Heart left ventricle (tissue), 16 donors: ENCODE results near the gene THNSL1. TPM values are rescaled to one million over a fixed set of nuclear protein-coding genes. Genes with fewer than 3 reads are reported as not detected.

ENCODE experiments used
- ATAC-seq, 4 donors: fragments of 200-7000 bp; cut with Tn5 transposase; one replicate each; pipeline ENCODE4 v1.9.1; 2020 to 2022; ENCODE audit warnings: moderate library complexity in 4 of 4, mild to moderate bottlenecking in 3 of 4, moderate number of reproducible peaks in 1 of 4
- DNase-seq, 5 donors: peaks; one replicate each; pipeline ENCODE4 v3.0.0-alpha.2; 2020
- H3K27ac ChIP-seq, 12 donors: fragments of 200-600 bp; sonication (generic) in 4 of 12; one replicate each; pipeline versions ENCODE4 v1.5.0 to v1.8.0; 2016 to 2022; ENCODE audit warnings: mild to moderate bottlenecking in 2 of 12
- H3K27me3 ChIP-seq, 9 donors: fragments of 200-600 bp; sonication (generic) in 2 of 9; one replicate each; pipeline versions ENCODE4 v1.5.1 to v1.8.0; 2016 to 2022; ENCODE audit warnings: mild to moderate bottlenecking in 3 of 9
- H3K36me3 ChIP-seq, 9 donors: fragments of 200-600 bp; sonication (generic) in 2 of 9; one replicate each; pipeline versions ENCODE4 v1.5.0 to v1.8.0; 2018 to 2022; ENCODE audit warnings: mild to moderate bottlenecking in 2 of 9
- H3K4me1 ChIP-seq, 12 donors: fragments of 200-600 bp; sonication (generic) in 4 of 12; one replicate each; pipeline versions ENCODE4 v1.5.0 to v1.8.0; 2016 to 2022; ENCODE audit warnings: mild to moderate bottlenecking in 3 of 12
- H3K4me3 ChIP-seq, 12 donors: fragments of 200-600 bp; sonication (generic) in 4 of 12; one replicate each; pipeline versions ENCODE4 v1.5.0 to v1.8.0; 2017 to 2022; ENCODE audit warnings: mild to moderate bottlenecking in 9 of 12, moderate library complexity in 4 of 12
- H3K9me3 ChIP-seq, 12 donors: fragments of 200-600 bp; sonication (generic) in 4 of 12; one replicate each; pipeline versions ENCODE4 v1.5.0 to v1.8.0; 2016 to 2022; ENCODE audit warnings: mild to moderate bottlenecking in 1 of 12
- CTCF ChIP-seq, 12 donors: fragments of 200-600 bp; sonication (generic) in 4 of 12; IDR thresholded peaks; one replicate each; pipeline versions ENCODE4 v1.5.0 to v1.8.0; 2018 to 2022; ENCODE audit warnings: antibody characterized with exemption in 12 of 12, mild to moderate bottlenecking in 5 of 12
- POLR2A ChIP-seq, 2 donors: fragments of 450-650 bp; IDR thresholded peaks; one replicate each; pipeline ENCODE4 v1.6.1; 2017; ENCODE audit warnings: antibody characterized with exemption in 2 of 2, mild to moderate bottlenecking in 2 of 2, moderate library complexity in 2 of 2
- whole genome bisulfite sequencing, 4 donors: extraction: QIAGEN DNeasy Blood & Tissue Kit in 2 of 4; methylation state at CpG; one replicate each; pipeline versions ENCODE4 v1.1.5 to v1.1.7; 2013 to 2018; 5-methylcytosine and 5-hydroxymethylcytosine counted together
- intact Hi-C, 10 donors: fragments of 100-400 bp; cut with DNase I; formaldehyde crosslinking; loops; one replicate each; pipeline versions ENCODE4 v1.11.1 to v1.14.2; 2022
- polyA plus RNA-seq, 2 donors: library from polyadenylated mRNA; stranded (reverse); fragments of 200-250 nt; gene quantifications; one replicate each; pipeline ENCODE4 v1.2.3, GENCODE V29; 2013
- total RNA-seq, 9 donors: library from RNA; depleted of rRNA in 2 of 9; stranded (reverse); fragments of >200 nt in 2 of 9; fragmentation: NEBNext Ultra II Directional in 3 of 9; extraction: Animal tissue kit (Norgen Biotek cat#: 25700) in 3 of 9; gene quantifications; one replicate each; pipeline versions ENCODE4 v1.1.0 to v1.2.4, GENCODE V29; 2016 to 2023
- donor health status: ischemic (EF 13 %, LVEDD 7.1; RV severe dilation, severe dysfunction).
- donor health status: healthy with polysubstance abuse.
- donor health status: DM: no; HTN: yes; CAD: no.
- donor health status: DM: no; HTN: no; CAD: no.
- donor health status: ischemic (EF 25% LVEDD 6.9; RV normal size, moderate dysfunction).
- donor health status: ischemic (EF 25% LVEDD 5.7; RV mildly dilated, moderate dysfunction).
- donor health status: healthy.
- donor health status: DM: yes; HTN: yes; CAD: no.
- donor health status: ischemic (EF 35%, LVEDD 5.7; RV mildly dilated, moderate dysfunction).
- donor health status: nonischemic (EF 11% LVEDD 7.7; RV severe dilation, severe dysfunction).
- donor health status: DM: yes; HTN: yes; CAD: no.
- donor health status: PGD.
- donor health status: ischemic (EF 29% LVEDD 5.4; RV normal size, mild dysfunction).
- donor health status: nonischemic (EF 23%, LVEDD 6.1; RV moderate dilation, normal function).

The THNSL1 gene
- total and polyA plus RNA-seq, 11 donors = 1.9 to 6.9 (median 3.9) TPM

- no peak for DNase-seq
- WGBS, 4 donors = 55 to 78% (median 58%) methylated on average over 3 of the region's 3 CpGs
- TF ChIP-seq POLR2A (IDR thresholded peaks at IDR 0.05) (no peak), CTCF (IDR thresholded peaks at IDR 0.05) (no peak)
- Histone ChIP-seq H3K4me1 (peaks cover 0 to 5% (median 0%) of the 10 kb centered on the region in 12 donors), H3K27ac (no peak overlapping the region), H3K27me3 (no peaks in the 10 kb centered on the region), H3K36me3 (no peaks in the 10 kb centered on the region), H3K4me3 (no peak overlapping the region), H3K9me3 (no peaks in the 10 kb centered on the region)
- ATAC-seq = no peak
- intact Hi-C loops = no loop called here
Measured at GRCh38 chr10:25036381-25036780, 20.0 kb downstream of the THNSL1 start.

DNA sequence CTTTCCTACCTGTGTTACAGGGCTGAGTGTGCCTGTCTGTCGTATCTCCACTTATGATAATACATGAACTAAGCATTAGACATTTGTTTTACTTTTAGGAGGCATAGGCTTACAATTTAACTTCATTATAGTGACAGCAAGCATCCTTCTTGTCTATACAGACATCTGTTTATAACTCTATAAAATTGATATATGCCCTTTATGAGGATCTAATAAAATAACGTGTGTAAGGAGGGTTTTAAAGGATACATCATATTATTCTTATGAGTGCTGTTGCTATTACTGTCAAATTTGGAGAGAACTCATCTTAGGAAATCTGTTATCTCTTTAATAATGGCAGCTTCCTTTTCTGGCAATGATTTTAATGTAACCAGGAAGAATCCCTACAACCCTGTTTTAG, 21.9 kb downstream of the THNSL1 start:
- no peaks in the 10 kb centered on the region for H3K27me3 ChIP-seq
- no peak overlapping the region for H3K27ac ChIP-seq
- intact Hi-C loops = no loop called here
- ATAC-seq (no peak), DNase-seq (no peak)
- peaks cover 0 to 5% (median 0%) of the 10 kb centered on the region in 12 donors for H3K4me1 ChIP-seq
- H3K36me3 ChIP-seq = no peaks in the 10 kb centered on the region
- TF ChIP-seq POLR2A (IDR thresholded peaks at IDR 0.05) (no peak), CTCF (IDR thresholded peaks at IDR 0.05) (no peak)
- WGBS, 4 donors = 65 to 74% (median 70%) methylated on average over 2 of the region's 2 CpGs
- H3K9me3 ChIP-seq = no peaks in the 10 kb centered on the region
- H3K4me3 ChIP-seq = no peak overlapping the region

GRCh38 chr10:25039531-25039930, 23.1 kb downstream of the THNSL1 start:
- Histone ChIP-seq H3K27me3 (no peaks in the 10 kb centered on the region), H3K4me3 (no peak overlapping the region), H3K9me3 (no peaks in the 10 kb centered on the region), H3K4me1 (peaks cover 0 to 5% (median 0%) of the 10 kb centered on the region in 12 donors), H3K27ac (no peak overlapping the region), H3K36me3 (no peaks in the 10 kb centered on the region)
- DNase-seq = no peak
- intact Hi-C loops = no loop called here
- TF ChIP-seq POLR2A (IDR thresholded peaks at IDR 0.05) (no peak), CTCF (IDR thresholded peaks at IDR 0.05) (no peak)
- no peak for ATAC-seq

DNA sequence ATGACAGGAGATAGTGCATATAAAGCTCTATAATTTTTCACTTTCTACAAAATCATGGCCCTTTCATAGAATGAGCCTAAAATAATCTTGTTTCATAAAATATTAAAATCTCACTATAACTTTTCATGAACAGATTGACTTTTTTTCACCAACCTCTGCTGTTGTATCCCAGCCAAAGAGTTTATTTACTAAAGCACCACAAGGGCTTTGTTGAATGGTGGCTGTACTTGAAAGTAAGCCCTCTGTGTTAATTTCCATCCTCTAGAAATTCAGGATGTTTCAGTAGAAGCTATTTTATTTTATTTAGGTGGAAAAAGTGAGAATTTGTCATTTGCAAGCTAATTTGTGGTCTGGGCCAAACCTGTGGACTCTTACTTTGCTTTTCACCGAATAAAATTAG, 30.2 kb downstream of the THNSL1 start:
- Histone ChIP-seq H3K36me3 (no peaks in the 10 kb centered on the region), H3K4me1 (peaks cover 0 to 14% (median 0%) of the 10 kb centered on the region in 12 donors), H3K27me3 (no peaks in the 10 kb centered on the region), H3K9me3 (no peaks in the 10 kb centered on the region), H3K27ac (peak overlapping the region in 2 of 12 donors; percentile 21 to 24), H3K4me3 (no peak overlapping the region)
- 78 to 92% (median 89%) methylated on average over 1 of the region's 1 CpG for WGBS, 4 donors
- no peak for ATAC-seq
- DNase-seq = no peak
- intact Hi-C loops = no loop called here
- TF ChIP-seq CTCF (IDR thresholded peaks at IDR 0.05) = no peak
- TF ChIP-seq POLR2A (IDR thresholded peaks at IDR 0.05) = no peak
